Erythroblast (primary cell): ENCODE measurements around the gene DOCK1.

ENCODE experiments used
- GATA1 ChIP-seq: IDR thresholded peaks from 2 replicates; pipeline ENCODE4 v1.6.1; 2011; ENCODE audit warnings: low read depth, mild to moderate bottlenecking, control low read depth, low read length, moderate library complexity
- POLR2A ChIP-seq: IDR thresholded peaks from 2 replicates; pipeline ENCODE4 v1.6.1; 2011; ENCODE audit warnings: mild to moderate bottlenecking, low read length

- no peak for TF ChIP-seq POLR2A
- TF ChIP-seq GATA1: no peak
Measured at GRCh38 chr10:127118034-127118433, 212.8 kb downstream of the DOCK1 start.
